ENCODE measurements around the gene KDM3A.
A peak's percentile ranks its signal among the peaks of the same experiment; 100 is the strongest.

The KDM3A gene

GRCh38 chr2:86525421-86526340 lies 84.5 kb downstream of the KDM3A start:
- ChIA-PET POLR2A (no interaction called here), CTCF (no interaction called here)
- TF ChIP-seq, protein P1, sequence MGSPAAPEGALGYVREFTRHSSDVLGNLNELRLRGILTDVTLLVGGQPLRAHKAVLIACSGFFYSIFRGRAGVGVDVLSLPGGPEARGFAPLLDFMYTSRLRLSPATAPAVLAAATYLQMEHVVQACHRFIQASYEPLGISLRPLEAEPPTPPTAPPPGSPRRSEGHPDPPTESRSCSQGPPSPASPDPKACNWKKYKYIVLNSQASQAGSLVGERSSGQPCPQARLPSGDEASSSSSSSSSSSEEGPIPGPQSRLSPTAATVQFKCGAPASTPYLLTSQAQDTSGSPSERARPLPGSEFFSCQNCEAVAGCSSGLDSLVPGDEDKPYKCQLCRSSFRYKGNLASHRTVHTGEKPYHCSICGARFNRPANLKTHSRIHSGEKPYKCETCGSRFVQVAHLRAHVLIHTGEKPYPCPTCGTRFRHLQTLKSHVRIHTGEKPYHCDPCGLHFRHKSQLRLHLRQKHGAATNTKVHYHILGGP (tag by site-specific recombination; IDR thresholded peaks at IDR 0.05): no peak
- TF ChIP-seq ZNF747 (tag by site-specific recombination; IDR thresholded peaks at IDR 0.05): no peak
- TF ChIP-seq FEZF1 (tag by site-specific recombination; IDR thresholded peaks at IDR 0.05): peak; percentile 53
- TF ChIP-seq OSR2 (tag by site-specific recombination; IDR thresholded peaks at IDR 0.05): 0 out of 2 replicates have a peak, but pooled peaks have one; percentile 26
- no peak for TF ChIP-seq ZBTB1 (tag by site-specific recombination; IDR thresholded peaks at IDR 0.05)
- TF ChIP-seq ZNF837 (tag by site-specific recombination; IDR thresholded peaks at IDR 0.05): no peak
- no peak for TF ChIP-seq ZNF18 (tag by site-specific recombination; IDR thresholded peaks at IDR 0.05)
- TF ChIP-seq ZNF658 (tag by site-specific recombination; IDR thresholded peaks at IDR 0.05): no peak
- TF ChIP-seq WT1 (tag by site-specific recombination; IDR thresholded peaks at IDR 0.05): no peak
- no peak for TF ChIP-seq PRDM1 (tag by site-specific recombination; IDR thresholded peaks at IDR 0.05)
- TF ChIP-seq MZF1 (tag by site-specific recombination; IDR thresholded peaks at IDR 0.05; ENCODE audit: borderline replicate concordance): 0 out of 2 replicates have a peak, but pooled peaks have one; percentile 28
- TF ChIP-seq ZNF791 (tag by site-specific recombination; IDR thresholded peaks at IDR 0.05): no peak
- TF ChIP-seq ZNF510 (tag by site-specific recombination; IDR thresholded peaks at IDR 0.05; ENCODE audit: insufficient replicate concordance): no peak
- no peak for TF ChIP-seq IKZF3 (tag by site-specific recombination; IDR thresholded peaks at IDR 0.05)
- TF ChIP-seq, protein P2, sequence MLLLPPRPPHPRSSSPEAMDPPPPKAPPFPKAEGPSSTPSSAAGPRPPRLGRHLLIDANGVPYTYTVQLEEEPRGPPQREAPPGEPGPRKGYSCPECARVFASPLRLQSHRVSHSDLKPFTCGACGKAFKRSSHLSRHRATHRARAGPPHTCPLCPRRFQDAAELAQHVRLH (tag by site-specific recombination; IDR thresholded peaks at IDR 0.05): no peak
- no peak for TF ChIP-seq ZNF548 (tag by site-specific recombination; IDR thresholded peaks at IDR 0.05)
- TF ChIP-seq SETDB1 (IDR thresholded peaks at IDR 0.05; ENCODE audit: insufficient read length, low read length): no peak
- TF ChIP-seq GLIS2 (tag by site-specific recombination; IDR thresholded peaks at IDR 0.05): no peak
- TF ChIP-seq ZNF677 (tag by site-specific recombination; IDR thresholded peaks at IDR 0.05): no peak
- no peak for TF ChIP-seq ZNF302 (tag by site-specific recombination; IDR thresholded peaks at IDR 0.05; ENCODE audit: low read depth)
- peak; percentile 27; the same call in 1 of the 2 replicates for TF ChIP-seq TRIM28 (IDR thresholded peaks at IDR 0.05; ENCODE audit: borderline replicate concordance, low read length)
- no peak for TF ChIP-seq ZNF341 (tag by site-specific recombination; IDR thresholded peaks at IDR 0.05; ENCODE audit: low read depth)
- TF ChIP-seq ZNF621 (tag by site-specific recombination; IDR thresholded peaks at IDR 0.05): no peak
- no peak for TF ChIP-seq ZNF623 (tag by site-specific recombination; IDR thresholded peaks at IDR 0.05)
- TF ChIP-seq GLI4 (tag by site-specific recombination; IDR thresholded peaks at IDR 0.05): no peak
- no peak for TF ChIP-seq ZBTB48 (tag by site-specific recombination; IDR thresholded peaks at IDR 0.05)
- no peak for TF ChIP-seq ZSCAN30 (tag by site-specific recombination; IDR thresholded peaks at IDR 0.05)
- TF ChIP-seq PRDM10 (tag by site-specific recombination; IDR thresholded peaks at IDR 0.05): peak; percentile 97
- no peaks in the 10 kb centered on the region for H3K9me3 ChIP-seq (ENCODE audit: control insufficient read depth, insufficient read depth, low read depth, low read length)
- no peak overlapping the region for H3K27ac ChIP-seq (ENCODE audit: extremely low read depth, low read depth, low read length)
- H3K36me3 ChIP-seq (ENCODE audit: control insufficient read depth in 2 of 2, insufficient read depth in 1 of 2, low read length in 2 of 2): peaks cover 3 to 7% of the 10 kb centered on the region in 2 experiments
- H3K4me3 ChIP-seq (ENCODE audit: low read depth, low read length): no peak overlapping the region
- peaks cover 12% of the 10 kb centered on the region for H3K4me1 ChIP-seq (ENCODE audit: control insufficient read depth, insufficient read depth, low read length)

Measured in HEK293 (cell line).